ENCODE results near the gene KCNN3. TPM values are rescaled to one million over a fixed set of nuclear protein-coding genes. Genes with fewer than 3 reads are reported as not detected.

The KCNN3 gene
- total RNA-seq, 1 donor from 2014 or later: 0.92 TPM

- Mint-ChIP-seq H3K9me3 (ENCODE audit: low read depth) (no peaks in the 10 kb centered on the region), H3K36me3 (ENCODE audit: low read depth) (no peaks in the 10 kb centered on the region), H3K4me3 (ENCODE audit: unreplicated experiment) (no peak overlapping the region), H3K27ac (ENCODE audit: unreplicated experiment) (no peak overlapping the region), H3K27me3 (ENCODE audit: low read depth) (peaks cover 6% of the 10 kb centered on the region), H3K4me1 (ENCODE audit: low read depth) (peaks cover 14% of the 10 kb centered on the region)
- no peak for DNase-seq (ENCODE audit: low spot score)
- no peak for TF ChIP-seq CTCF (IDR thresholded peaks at IDR 0.05)
Measured at GRCh38 chr1:154838461-154838860, 31.6 kb downstream of the KCNN3 start.

- H3K4me3 Mint-ChIP-seq (ENCODE audit: unreplicated experiment): no peak overlapping the region
- no peak overlapping the region for H3K27ac Mint-ChIP-seq (ENCODE audit: unreplicated experiment)
- no peak for DNase-seq (ENCODE audit: low spot score)
- no peaks in the 10 kb centered on the region for H3K36me3 Mint-ChIP-seq (ENCODE audit: low read depth)
- H3K9me3 Mint-ChIP-seq (ENCODE audit: low read depth): no peaks in the 10 kb centered on the region
- peaks cover 8% of the 10 kb centered on the region for H3K27me3 Mint-ChIP-seq (ENCODE audit: low read depth)
- no peak for TF ChIP-seq CTCF (IDR thresholded peaks at IDR 0.05)
- peaks cover 14% of the 10 kb centered on the region for H3K4me1 Mint-ChIP-seq (ENCODE audit: low read depth)
Measured at GRCh38 chr1:154837672-154838171, 32.4 kb downstream of the KCNN3 start.

DNA sequence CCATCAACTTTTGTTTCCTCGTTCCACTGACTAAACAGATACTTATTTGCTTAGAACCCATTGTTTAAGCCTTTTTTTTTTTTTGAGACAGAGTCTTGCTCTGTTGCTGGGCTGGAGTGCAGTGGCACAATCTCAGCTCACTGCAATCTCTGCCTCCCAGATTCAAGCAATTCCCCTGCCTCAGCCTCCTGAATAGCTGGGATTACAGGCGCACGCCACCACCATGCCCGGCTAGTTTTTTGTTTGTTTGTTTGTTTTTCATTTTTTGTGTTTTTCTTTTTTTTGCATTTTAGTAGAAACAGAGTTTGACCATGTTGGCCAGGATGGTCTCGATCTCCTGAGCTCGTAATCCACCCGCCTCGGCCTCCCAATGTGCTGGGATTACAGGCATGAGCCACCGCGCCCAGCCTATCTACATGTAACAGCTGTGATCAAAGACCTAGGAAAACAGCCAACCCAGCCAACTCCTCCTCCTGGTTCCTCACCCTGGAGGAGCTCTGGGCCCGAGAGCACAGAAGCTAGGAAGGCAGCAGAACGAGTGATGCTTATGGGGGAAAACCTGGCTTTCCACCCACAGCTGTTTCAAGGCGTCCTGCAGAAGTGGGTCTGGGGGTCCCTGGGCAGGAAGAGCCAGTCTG is 32.9 kb downstream of the KCNN3 start:
- Mint-ChIP-seq H3K27me3 (ENCODE audit: low read depth) (peaks cover 8% of the 10 kb centered on the region), H3K4me3 (ENCODE audit: unreplicated experiment) (no peak overlapping the region), H3K9me3 (ENCODE audit: low read depth) (no peaks in the 10 kb centered on the region), H3K27ac (ENCODE audit: unreplicated experiment) (no peak overlapping the region), H3K36me3 (ENCODE audit: low read depth) (no peaks in the 10 kb centered on the region), H3K4me1 (ENCODE audit: low read depth) (peaks cover 14% of the 10 kb centered on the region)
- no peak for TF ChIP-seq CTCF (IDR thresholded peaks at IDR 0.05)
- no peak for DNase-seq (ENCODE audit: low spot score)

DNA sequence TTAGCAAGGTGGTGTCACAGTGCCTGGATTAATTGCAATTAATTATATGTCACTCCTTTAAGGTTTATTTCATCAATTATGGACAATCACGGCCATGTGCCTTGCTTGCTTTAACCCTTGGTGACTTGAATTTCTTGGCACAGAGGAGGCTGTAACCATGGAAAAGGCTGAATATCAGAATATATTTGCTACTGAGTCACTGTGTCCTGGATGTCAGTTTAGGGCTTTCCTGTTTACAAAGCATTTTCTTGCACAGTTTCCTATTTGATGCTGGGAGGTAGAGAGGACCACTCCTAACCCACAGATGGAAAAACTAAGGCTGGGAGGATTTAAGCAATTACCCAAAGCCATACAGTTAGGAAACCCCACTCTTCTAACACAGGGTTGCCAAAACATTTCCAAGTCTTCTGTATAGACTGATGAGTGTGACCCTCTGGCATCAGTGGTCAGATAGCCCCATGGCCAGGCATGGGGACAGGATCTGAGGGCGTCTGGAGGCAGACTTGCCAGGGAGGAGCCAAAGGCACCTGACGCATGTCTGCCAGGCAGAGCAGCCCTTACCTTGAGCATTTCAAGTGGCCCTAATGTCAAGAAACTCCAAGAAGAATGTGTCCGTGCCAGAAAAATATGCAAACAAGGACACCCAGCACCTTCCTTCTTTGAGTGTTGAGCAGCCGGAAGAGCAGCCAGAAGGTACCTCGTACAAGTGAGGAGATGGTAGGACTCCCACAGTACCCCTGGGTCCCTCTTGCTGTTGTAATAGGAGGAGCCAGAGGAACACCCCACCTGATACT is 34.4 kb downstream of the KCNN3 start:
- Mint-ChIP-seq H3K4me3 (ENCODE audit: unreplicated experiment) (no peak overlapping the region), H3K27me3 (ENCODE audit: low read depth) (peaks cover 8% of the 10 kb centered on the region), H3K27ac (ENCODE audit: unreplicated experiment) (no peak overlapping the region), H3K4me1 (ENCODE audit: low read depth) (peaks cover 21% of the 10 kb centered on the region), H3K9me3 (ENCODE audit: low read depth) (no peaks in the 10 kb centered on the region), H3K36me3 (ENCODE audit: low read depth) (no peaks in the 10 kb centered on the region)
- no peak for TF ChIP-seq CTCF (IDR thresholded peaks at IDR 0.05)
- no peak for DNase-seq (ENCODE audit: low spot score)

DNA sequence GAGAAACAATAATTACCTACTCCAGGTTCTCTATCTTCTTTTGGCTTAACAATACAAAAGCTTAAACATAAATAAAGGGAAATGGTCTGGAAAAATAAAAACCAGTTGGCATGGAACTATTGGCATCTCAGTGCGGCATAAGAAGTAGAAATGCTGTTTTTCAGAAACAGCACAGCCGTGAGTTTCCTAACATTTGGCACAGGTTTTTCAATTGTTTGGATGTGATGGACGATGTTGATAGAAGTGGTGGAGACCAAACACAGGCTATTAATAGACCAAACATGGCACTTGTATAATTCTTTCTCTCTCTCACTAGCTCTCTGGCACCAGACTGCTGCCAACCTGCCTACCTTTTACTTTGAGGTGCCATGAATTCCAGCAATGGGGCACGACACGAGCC is 36.2 kb downstream of the KCNN3 start:
- Mint-ChIP-seq H3K36me3 (ENCODE audit: low read depth) (no peaks in the 10 kb centered on the region), H3K27me3 (ENCODE audit: low read depth) (peaks cover 8% of the 10 kb centered on the region), H3K9me3 (ENCODE audit: low read depth) (no peaks in the 10 kb centered on the region), H3K27ac (ENCODE audit: unreplicated experiment) (no peak overlapping the region), H3K4me3 (ENCODE audit: unreplicated experiment) (no peak overlapping the region), H3K4me1 (ENCODE audit: low read depth) (peaks cover 6% of the 10 kb centered on the region)
- TF ChIP-seq CTCF (IDR thresholded peaks at IDR 0.05): no peak
- no peak for DNase-seq (ENCODE audit: low spot score)
